ENCODE measurements around the gene RRAD.
"Not testable (repeated sequence)": the region's sequence is repeated elsewhere in the genome, so short reads cannot be mapped to it uniquely, and the experiment has no call there.

The RRAD gene

DNA sequence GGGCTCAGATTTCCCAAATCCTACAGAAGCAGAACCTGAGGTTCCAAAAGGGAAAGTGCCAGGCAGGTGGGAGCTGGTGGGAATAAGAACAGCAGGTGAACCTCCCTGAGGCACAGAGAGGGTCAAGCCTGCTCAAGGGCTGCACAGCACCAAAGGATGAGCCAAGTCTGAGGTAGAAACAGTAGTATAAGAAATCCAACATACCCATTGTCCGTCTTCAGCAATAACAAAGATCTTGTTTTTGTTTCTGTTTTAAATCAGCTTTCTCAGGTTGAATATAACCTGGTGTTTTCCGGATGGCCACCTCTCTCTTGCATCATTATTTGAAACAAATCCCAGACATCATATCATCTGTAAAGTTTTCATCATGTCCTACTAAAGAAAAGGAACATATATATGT is 25.1 kb upstream of the RRAD start:
- no peak for DNase-seq

- no peak for DNase-seq
These were observed 24.1 kb upstream of the RRAD start for GRCh38 chr16:66949472-66949871.

DNA sequence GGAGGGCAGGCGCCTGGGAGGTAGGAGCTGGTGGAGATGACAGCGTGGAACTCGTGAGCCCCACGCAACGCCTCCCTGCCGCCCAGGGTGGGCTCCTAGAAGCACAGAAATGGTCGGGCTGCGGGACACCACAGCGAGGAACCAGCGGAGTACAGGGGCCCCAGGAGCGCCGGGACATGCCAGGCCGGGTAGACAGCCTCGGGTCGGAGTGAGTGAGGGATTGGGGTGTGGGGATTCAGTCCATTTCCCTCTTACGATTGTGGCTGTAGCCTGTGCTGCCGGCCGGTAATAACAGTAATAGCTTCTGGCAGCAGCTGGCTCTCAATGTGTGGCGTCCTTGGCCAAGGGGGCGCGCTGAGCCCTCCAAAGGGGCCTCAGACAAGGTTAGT is 23.5 kb upstream of the RRAD start:
- DNase-seq = no peak

GRCh38 chr16:66948134-66948836 is 22.9 kb upstream of the RRAD start:
- DNase-seq = peak; percentile 13

- DNase-seq = peak; percentile 89
These were observed 22.1 kb upstream of the RRAD start for GRCh38 chr16:66947302-66948065.

DNA sequence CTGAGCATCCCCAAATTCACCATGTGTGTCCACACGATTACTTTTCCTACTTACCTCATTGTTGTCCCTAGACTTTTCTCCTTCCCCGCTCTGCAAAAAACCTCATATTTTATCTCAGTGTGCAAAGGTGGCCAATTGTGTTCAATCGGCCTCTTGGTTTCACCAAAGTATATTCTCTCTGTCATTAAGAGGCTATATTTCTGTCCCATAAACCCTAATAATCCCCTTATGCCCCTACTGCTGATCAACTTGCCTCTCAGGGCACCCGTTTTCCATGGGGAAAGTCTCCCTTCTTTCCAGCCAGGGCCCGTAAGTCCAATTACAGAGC is 21.6 kb upstream of the RRAD start:
- no peak for DNase-seq

DNA sequence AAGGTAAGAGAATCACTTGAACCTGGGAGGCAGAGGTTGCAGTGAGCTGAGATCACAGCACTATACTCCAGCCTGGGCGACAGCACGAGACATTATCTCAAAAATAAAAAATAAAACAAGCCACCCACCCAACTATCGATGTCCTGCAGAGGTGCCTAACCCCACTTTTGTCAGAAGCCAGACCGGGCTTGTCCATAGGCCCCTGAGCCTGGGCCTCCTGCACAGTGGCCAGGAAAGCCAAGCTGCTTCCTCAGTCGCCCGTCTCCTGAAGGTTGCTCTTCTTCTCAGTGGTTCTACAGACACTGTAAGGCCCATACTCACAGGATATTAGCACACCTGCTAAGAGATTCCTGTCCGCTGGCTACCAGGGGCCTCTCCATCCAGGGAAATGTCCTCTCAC is 21.2 kb upstream of the RRAD start:
- no peak for DNase-seq

DNA sequence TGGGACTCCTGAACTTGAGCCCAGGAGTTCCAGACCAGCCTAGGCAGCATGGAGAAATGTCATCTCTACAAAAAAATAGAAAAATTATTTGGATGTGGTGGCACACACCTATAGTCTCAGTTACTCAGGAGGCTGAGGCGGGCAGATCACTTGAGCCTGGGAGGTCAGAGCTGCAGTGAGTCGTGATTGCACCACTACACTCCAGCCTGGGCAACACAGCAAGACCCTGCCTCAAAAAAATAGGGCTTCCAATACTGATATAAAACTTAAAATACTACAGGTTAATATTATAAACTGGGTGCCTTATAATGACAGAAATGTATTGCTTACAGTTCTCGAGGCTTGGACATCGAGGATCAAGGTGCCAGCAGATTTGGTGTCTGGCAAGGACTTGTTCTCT is 20.6 kb upstream of the RRAD start:
- no peak for DNase-seq

GRCh38 chr16:66944971-66945370 is 19.6 kb upstream of the RRAD start:
- not testable (repeated sequence) for DNase-seq

GRCh38 chr16:66944054-66944441 is 18.7 kb upstream of the RRAD start:
- no peak for DNase-seq

DNA sequence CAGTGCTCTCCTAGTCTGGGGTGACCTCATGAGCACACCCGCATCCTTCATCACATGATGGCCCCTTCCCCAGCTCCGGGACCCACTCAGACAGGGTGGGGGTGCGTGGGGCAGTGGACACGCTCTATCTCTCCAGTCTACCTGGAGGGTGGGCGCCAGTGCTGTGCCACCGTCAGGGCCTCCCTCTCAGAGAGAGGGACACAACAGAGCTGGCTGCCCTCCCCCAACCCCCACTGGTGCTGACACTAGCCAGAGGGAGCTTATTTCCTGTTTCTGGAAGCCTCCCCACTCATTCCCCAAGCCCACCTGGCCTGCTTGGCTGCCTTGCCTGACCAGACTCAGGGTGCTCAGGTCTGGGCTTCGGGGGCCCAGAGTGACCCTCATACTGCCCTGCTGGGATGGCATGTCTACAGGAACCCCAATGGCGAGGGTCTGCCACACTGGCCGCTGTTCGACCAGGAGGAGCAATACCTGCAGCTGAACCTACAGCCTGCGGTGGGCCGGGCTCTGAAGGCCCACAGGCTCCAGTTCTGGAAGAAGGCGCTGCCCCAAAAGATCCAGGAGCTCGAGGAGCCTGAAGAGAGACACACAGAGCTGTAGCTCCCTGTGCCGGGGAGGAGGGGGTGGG is 18.2 kb upstream of the RRAD start:
- DNase-seq = no peak

DNA sequence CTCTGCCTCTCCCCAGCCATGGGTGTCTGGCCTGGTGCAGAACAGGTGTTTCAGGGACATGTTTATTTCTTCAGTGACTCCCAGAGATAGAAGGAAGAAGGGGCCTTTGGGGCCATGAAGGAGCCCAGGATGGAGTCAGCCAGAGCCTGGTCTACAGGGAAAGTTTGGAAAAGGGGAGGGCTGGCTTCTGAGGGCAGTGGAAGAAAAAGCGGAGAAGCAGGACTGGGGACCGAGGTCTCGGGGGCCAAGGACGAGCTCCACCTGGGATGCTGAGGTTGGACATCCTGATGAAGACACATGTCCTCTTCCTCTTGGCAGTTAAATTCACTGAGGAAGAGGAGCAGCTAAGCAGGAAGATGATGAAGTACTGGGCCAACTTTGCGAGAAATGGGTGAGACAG is 17.6 kb upstream of the RRAD start:
- no peak for DNase-seq

- no peak for DNase-seq
These were observed 14.9 kb upstream of the RRAD start for GRCh38 chr16:66940236-66940635.

DNA sequence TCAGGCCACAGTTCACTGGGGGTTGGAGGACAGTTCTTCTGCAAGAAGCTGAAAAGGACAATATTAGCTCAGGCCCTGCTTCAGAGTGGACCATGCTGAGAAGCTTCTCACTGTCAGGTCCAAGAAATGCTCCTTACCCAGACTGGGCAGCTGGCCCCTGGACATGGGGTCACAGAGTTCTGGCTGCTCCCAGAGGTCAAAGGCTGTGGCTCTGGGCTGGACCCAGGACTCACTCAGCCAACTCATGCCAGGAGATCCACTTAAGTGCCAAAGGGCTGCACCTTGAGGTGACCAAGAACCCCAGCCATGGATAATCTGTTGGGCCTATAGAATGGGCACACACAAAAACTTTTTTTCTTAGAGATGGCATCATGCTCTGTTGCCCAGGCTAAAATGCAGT is 14.0 kb upstream of the RRAD start:
- DNase-seq = no peak

DNA sequence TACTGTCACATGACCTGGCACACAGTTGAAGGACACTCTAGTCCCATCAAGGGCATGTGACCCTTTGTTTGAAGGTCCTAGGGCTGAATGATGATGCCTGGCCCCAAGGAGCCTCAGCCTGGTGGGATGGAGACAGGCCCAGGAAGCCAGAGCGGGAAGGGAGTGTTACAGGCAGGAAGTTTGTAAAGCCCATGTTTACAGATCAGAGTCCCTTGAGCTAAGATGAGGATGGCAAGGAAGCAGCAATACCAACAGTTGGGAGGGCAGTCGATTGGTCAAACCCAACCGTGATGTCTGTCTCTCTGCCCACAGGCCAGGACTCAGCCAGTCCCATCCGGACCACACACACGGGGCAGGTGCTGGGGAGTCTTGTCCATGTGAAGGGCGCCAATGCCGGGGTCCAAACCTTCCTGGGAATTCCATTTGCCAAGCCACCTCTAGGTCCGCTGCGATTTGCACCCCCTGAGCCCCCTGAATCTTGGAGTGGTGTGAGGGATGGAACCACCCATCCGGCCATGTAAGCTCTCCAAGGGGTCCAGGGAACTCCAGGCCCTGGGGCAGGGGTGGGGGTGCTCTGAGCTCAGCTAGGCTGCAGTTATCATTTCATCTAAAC is 12.5 kb upstream of the RRAD start:
- DNase-seq = no peak

- no peak for DNase-seq
These were observed 11.7 kb upstream of the RRAD start for GRCh38 chr16:66936889-66937554.

DNA sequence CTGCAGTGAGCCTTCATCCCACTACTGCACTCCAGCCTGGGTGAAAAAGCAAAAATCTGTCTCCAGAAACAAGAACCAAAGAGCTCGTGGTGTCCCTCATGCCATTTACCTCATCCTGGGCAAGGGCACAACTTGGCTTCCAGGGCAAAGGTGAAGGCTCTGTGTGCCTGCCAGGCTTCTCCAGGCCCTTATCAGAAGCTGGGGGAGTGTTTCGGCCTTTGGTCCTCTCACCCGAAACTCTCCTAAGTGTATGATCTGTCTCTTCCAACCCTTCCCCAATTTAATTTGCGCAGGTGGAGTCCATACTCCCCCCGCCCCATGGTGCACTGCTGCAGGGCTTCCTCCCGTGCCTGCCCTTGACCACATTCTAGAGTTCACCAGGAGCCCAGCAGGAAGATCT is 11.1 kb upstream of the RRAD start:
- no peak for DNase-seq

DNA sequence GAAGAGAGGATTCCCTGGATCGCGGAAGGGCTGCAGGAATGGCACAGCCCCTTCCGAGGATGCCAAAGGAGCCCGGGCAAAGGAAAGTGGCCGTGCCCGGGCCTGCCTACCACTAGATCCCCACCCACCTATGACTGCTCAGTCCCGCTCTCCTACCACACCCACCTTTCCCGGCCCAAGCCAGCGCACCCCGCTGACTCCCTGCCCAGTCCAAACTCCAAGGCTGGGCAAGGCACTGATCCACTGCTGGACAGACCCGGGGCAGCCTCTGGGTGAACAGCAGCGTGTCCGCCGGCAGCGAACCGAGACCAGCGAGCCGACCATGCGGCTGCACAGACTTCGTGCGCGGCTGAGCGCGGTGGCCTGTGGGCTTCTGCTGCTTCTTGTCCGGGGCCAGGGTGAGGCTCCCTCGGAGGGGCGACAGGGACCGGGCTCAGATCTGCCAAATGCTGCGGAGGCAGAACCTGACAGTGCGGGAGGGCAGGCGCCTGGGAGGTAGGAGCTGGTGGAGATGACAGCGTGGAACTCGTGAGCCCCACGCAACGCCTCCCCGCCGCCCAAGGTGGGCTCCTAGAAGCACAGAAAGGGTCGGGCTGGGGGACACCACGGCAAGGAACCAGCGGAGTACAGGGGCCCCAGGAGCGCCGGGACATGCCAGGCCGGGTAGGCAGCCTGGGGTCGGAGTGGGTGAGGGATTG is 10.1 kb upstream of the RRAD start, which contains the start of gene CES2:
TSS of gene CES2 (plus strand) at position 203 of the 698 bp plus-strand sequence. CDS start at position 323, 120 bp downstream.
- DNase-seq = no peak

- DNase-seq = not testable (repeated sequence)
These were observed 9.5 kb upstream of the RRAD start for GRCh38 chr16:66934839-66935313.

DNA sequence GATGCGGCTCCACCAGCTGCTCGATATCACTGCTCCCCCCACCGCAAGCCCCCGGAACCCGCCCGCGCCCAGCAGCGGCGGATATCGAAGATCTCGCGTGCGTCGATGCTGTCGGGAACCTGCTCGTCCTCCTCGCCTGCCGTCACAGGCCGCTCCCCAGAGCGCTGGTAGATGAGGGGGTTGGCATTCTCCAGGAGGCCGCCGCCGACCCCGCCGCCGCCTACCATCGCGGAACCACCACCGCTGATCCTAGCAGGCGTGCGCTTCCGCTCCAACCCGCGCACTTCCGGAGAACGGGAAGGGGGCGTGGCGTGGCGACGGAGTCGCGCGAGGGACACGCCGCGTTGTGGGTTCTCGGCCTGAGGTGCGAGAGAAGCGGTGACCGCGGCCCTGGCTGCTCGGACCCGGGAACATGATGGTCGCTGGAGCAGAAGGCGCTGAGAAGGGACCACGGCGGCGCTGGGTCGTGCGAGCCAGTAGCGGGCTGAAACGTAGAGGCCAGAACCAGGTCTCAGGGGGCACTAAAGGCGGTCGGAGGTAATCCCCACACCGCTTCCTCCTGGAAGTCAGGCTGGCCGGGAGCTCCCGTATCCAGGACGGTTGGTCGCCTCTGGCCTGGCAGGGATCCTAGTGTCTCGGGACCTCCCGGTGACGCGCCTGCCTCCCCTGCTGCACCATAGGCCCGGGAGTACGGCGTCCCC is 9.0 kb upstream of the RRAD start, which contains the start of gene CIAO2B:
TSS of gene CIAO2B (minus strand) at position 265 of the 701 bp plus-strand sequence. CDS start at position 227, 38 bp downstream.
- peak; percentile 93 for DNase-seq

- no peak for DNase-seq
These were observed 8.4 kb upstream of the RRAD start for GRCh38 chr16:66933776-66934137.

- no peak for DNase-seq
These were observed 6.7 kb upstream of the RRAD start for GRCh38 chr16:66932076-66932475.
